Body of pancreas (tissue), 4 donors: ENCODE results near the gene FMO5. TPM values are rescaled to one million over a fixed set of nuclear protein-coding genes. Genes with fewer than 3 reads are reported as not detected.

Experiments used
- ATAC-seq: fragments of 150-250 bp; one replicate; pipeline ENCODE4 v1.9.1; 2016
- DNase-seq, 4 donors: peaks; one replicate each; pipeline ENCODE4 v3.0.0-alpha.2; 2019
- H3K27ac ChIP-seq, 4 donors: fragments of 200-600 bp; sonication (generic); 1 replicate in 3 of 4; 2 replicates in 1 of 4; pipeline versions ENCODE4 v1.5.1 to v1.6.1; 2016 to 2019; ENCODE audit warnings: mild to moderate bottlenecking in 1 of 4, mixed read lengths in 1 of 4, moderate library complexity in 1 of 4
- H3K27me3 ChIP-seq, 2 donors: fragments of 200-600 bp; sonication (generic); one replicate each; pipeline ENCODE4 v1.6.0; 2016; ENCODE audit warnings: mild to moderate bottlenecking in 1 of 2
- H3K36me3 ChIP-seq, 2 donors: fragments of 200-600 bp; sonication (generic); replicated peaks in 1 of 2; 2 replicates each; pipeline ENCODE4 v1.5.1; 2016; ENCODE audit warnings: low read depth in 2 of 2; ENCODE audit not compliant: insufficient read depth in 1 of 2
- H3K4me1 ChIP-seq: fragments of 200-600 bp; sonication (generic); one replicate; pipeline ENCODE4 v1.6.0; 2016
- H3K4me3 ChIP-seq, 2 donors: fragments of 200-600 bp; sonication (generic); 1 replicate in 1 of 2; 2 replicates in 1 of 2; pipeline ENCODE4 v1.5.1; 2016 to 2019
- H3K9me3 ChIP-seq, 3 donors: fragments of 200-600 bp; sonication (generic); 1 replicate in 2 of 3; 2 replicates in 1 of 3; pipeline ENCODE4 v1.5.1; 2016
- CTCF ChIP-seq, 7 experiments: fragments of 450-650 bp in 4 of 7; fragments of 200-600 bp in 3 of 7; sonication (generic) in 3 of 7; IDR thresholded peaks; one replicate each; pipeline ENCODE4 v1.5.1; 2016 to 2019; ENCODE audit warnings: antibody characterized with exemption in 7 of 7
- POLR2A ChIP-seq, 3 donors: fragments of 450-650 bp; IDR thresholded peaks; one replicate each; pipeline ENCODE4 v1.6.1; 2016; ENCODE audit warnings: antibody characterized with exemption in 3 of 3, mild to moderate bottlenecking in 2 of 3
- WGBS, 2 donors: methylation state at CpG; one replicate each; pipeline ENCODE4 v1.1.5; 2017; 5-methylcytosine and 5-hydroxymethylcytosine counted together
- intact Hi-C: fragments of 100-400 bp; cut with DNase I; formaldehyde crosslinking; loops from one replicate; pipeline ENCODE4 v1.15.1; 2023
- total RNA-seq, 2 donors: library from RNA; depleted of rRNA; stranded (reverse); fragments of >200 nt; gene quantifications; one replicate each; pipeline ENCODE4 v1.1.0, GENCODE V29; 2016

Gene FMO5
- total RNA-seq: 10 to 100 TPM; 30.6 to 68.6 TPM

- Histone ChIP-seq H3K36me3 (no peaks in the 10 kb centered on the region), H3K27ac (peak within 1 kb of the TSS; percentile 66 to 94 (median 89)), H3K27me3 (no peaks in the 10 kb centered on the region), H3K9me3 (no peaks in the 10 kb centered on the region), H3K4me3 (peak within 1 kb of the TSS; percentile 1 to 65), H3K4me1 (peaks cover 45% of the 10 kb centered on the region)
- intact Hi-C loops: no loop called here
- 0% methylated on average over 17 of the region's 17 CpGs for WGBS, 2 donors
- DNase-seq (peak; percentile 74 to 86 (median 80)), ATAC-seq (peak; percentile 89)
- TF ChIP-seq CTCF (IDR thresholded peaks at IDR 0.05) (peak in 4 of 7 experiments; percentile 36 to 56 (median 53)), POLR2A (IDR thresholded peaks at IDR 0.05) (peak; percentile 24 to 81 (median 79))
Observed at GRCh38 chr1:147225193-147225730, at the start of gene FMO5. FMO5 (minus strand) TSS chr1:147225339; CDS start chr1:147225029, 310 bp downstream.

DNA sequence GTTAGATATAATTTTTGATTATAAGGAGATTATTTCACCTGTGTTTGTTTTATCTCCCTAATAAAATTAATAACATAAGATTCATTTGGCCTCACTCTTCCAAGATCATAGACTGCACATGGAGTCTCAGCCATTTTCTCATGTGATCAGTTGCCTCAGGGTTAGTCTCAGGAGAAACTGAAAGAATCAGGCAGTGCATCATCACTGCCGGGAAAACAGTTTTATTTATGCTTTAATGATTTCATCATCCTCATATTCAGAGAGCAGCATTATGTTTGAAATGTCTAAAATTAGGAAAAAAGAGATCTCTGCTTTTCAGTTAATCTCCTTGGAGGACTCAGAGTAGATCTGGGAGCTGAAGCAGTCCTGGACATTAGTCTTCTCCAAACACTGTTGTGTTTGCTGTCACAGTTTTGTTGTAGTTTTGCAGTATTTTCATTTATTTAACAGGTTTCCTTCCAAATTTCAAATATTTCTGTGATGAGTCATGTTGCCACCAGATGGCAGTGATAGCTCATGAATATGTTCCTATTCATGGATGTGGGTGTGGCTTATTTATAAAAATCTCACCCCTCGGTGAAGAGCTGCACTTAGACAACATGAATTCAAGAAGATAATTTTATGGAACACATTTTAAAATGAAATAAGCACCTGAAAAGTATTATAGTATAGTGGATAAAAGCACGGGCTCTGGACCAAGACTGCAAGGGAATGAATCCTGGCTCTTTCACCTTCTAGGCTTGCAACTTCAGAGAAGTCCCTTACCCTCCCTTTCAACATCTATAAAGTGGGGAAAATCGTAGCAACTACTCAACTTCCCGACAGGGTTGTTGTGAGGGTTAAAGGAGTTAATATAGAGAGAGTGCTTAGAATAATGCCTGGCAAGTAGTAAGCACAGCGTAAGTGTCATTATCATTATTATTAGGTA is 48.5 kb upstream of the FMO5 start:
- 46 to 50% methylated on average over 6 of the region's 6 CpGs for WGBS, 2 donors
- intact Hi-C loops: no loop called here
- DNase-seq (peak in 3 of 4 donors; percentile 13 to 38 (median 19)), ATAC-seq (peak; percentile 48)
- Histone ChIP-seq H3K9me3 (no peaks in the 10 kb centered on the region), H3K27me3 (no peaks in the 10 kb centered on the region), H3K4me3 (no peak overlapping the region), H3K27ac (no peak overlapping the region), H3K4me1 (no peaks in the 10 kb centered on the region), H3K36me3 (peaks cover 0 to 5% of the 10 kb centered on the region in 2 donors)
- no peak for TF ChIP-seq POLR2A (IDR thresholded peaks at IDR 0.05)
- TF ChIP-seq CTCF (IDR thresholded peaks at IDR 0.05): peak in 6 of 7 experiments; percentile 27 to 52 (median 48)

DNA sequence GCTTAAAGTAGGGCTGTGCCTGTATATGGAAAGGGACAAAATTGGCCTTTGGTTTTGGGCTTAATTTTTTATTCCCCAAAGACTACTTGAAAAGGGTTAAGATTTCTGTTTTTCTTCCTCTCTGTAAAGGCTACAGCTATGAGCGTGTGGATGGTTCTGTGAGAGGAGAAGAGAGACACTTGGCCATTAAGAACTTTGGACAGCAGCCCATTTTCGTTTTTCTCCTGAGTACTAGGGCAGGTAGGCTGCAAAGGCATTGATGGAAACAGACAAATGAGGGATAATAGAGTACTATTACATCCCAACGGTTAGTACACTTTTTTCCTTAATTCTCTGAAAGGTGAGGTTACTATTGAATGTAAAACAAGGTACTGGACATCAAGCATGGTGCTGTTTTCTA is 46.9 kb upstream of the FMO5 start:
- Histone ChIP-seq H3K4me3 (no peak overlapping the region), H3K36me3 (peaks cover 0 to 5% of the 10 kb centered on the region in 2 donors), H3K27me3 (no peaks in the 10 kb centered on the region), H3K4me1 (no peaks in the 10 kb centered on the region), H3K9me3 (no peaks in the 10 kb centered on the region), H3K27ac (no peak overlapping the region)
- no peak for ATAC-seq
- TF ChIP-seq CTCF (IDR thresholded peaks at IDR 0.05): no peak
- TF ChIP-seq POLR2A (IDR thresholded peaks at IDR 0.05): no peak
- WGBS, 2 donors: 42 to 46% methylated on average over 3 of the region's 3 CpGs
- no peak for DNase-seq
- intact Hi-C loops: no loop called here

DNA sequence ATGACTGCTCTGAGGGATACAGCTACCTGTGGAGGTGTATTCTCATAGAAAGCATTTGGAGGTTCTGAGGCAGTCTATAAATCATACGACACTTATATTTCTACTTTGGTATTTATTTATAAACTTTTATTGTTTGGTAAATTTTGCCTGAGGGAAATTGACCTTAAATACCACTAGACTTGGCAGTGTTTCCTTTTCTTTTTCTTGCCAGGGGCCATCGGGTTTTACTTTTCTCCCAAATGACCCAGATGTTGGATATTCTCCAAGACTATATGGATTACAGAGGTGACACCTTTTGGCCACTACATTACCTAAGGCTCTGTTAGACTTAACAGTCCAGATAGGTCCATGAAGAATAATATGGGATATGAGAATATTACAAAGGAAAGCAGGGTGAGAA is 45.6 kb upstream of the FMO5 start:
- no peak for DNase-seq
- Histone ChIP-seq H3K27me3 (no peaks in the 10 kb centered on the region), H3K27ac (no peak overlapping the region), H3K4me1 (no peaks in the 10 kb centered on the region), H3K9me3 (no peaks in the 10 kb centered on the region), H3K4me3 (no peak overlapping the region), H3K36me3 (peaks cover 0 to 4% of the 10 kb centered on the region in 2 donors)
- TF ChIP-seq CTCF (IDR thresholded peaks at IDR 0.05) (no peak), POLR2A (IDR thresholded peaks at IDR 0.05) (no peak)
- intact Hi-C loops: no loop called here
- whole genome bisulfite sequencing, 2 donors: 42 to 50% methylated on average over 2 of the region's 2 CpGs
- no peak for ATAC-seq
